K562 (cell line): Measurements from ENCODE around the gene MCM7. TPM values are rescaled to one million over a fixed set of nuclear protein-coding genes. Genes with fewer than 3 reads are reported as not detected.
A peak's percentile ranks its signal among the peaks of the same experiment; 100 is the strongest.

ENCODE experiments used
- BRD4 ChIP-seq: fragments of 200-600 bp; sonication (generic); IDR thresholded peaks from 2 replicates; pipeline ENCODE4 v1.6.1; 2017; ENCODE audit warnings: inconsistent platforms
- HDGF ChIP-seq: fragments of 450-650 bp; IDR thresholded peaks from 2 replicates; pipeline ENCODE4 v1.6.1; 2016
- NCOR1 ChIP-seq: fragments of 450-650 bp; IDR thresholded peaks from 2 replicates; pipeline ENCODE4 v1.6.1; 2016; ENCODE audit warnings: mild to moderate bottlenecking, moderate library complexity
- RBM39 ChIP-seq: fragments of 200-400 bp; formaldehyde crosslinking; optimal IDR thresholded peaks from 2 replicates; pipeline ENCODE3; 2018; ENCODE audit warnings: low read depth, low read length
- THAP12 ChIP-seq: fragments of 250-450 bp; sonication (Bioruptor Pico); IDR thresholded peaks from 2 replicates; pipeline ENCODE4 v1.9.0; 2021; ENCODE audit warnings: mild to moderate bottlenecking, inconsistent platforms
- ZBTB11 ChIP-seq, 3 experiments: fragments of 200-800 bp in 1 of 3; fragments of 250-450 bp in 1 of 3; fragments of 450-650 bp in 1 of 3; sonication (Bioruptor Pico) in 1 of 3; sonication (Bioruptor generic) in 1 of 3; formaldehyde crosslinking in 1 of 3; IDR thresholded peaks; 2 replicates each; pipeline versions ENCODE4 v1.6.1 to v1.8.0; 2016 to 2022; ENCODE audit warnings: mild to moderate bottlenecking in 2 of 3, missing genetic modification characterization in 2 of 3, missing compliant biosample characterization in 1 of 3, moderate library complexity in 1 of 3
- ZBTB40 ChIP-seq, 2 experiments: fragments of 450-650 bp in 1 of 2; sonication (generic) in 1 of 2; formaldehyde crosslinking in 1 of 2; IDR thresholded peaks; 2 replicates each; pipeline versions ENCODE4 v1.7.1 to v1.9.0; 2016 to 2022; ENCODE audit warnings: inconsistent platforms in 1 of 2, mild to moderate bottlenecking in 1 of 2, missing genetic modification reagents in 1 of 2
- ZBTB8A ChIP-seq: fragments of 450-650 bp; IDR thresholded peaks from 2 replicates; pipeline ENCODE4 v1.6.1; 2018; ENCODE audit warnings: mild to moderate bottlenecking, moderate library complexity; ENCODE audit not compliant: partially characterized antibody
- ZFP30 ChIP-seq: fragments of 250-450 bp; sonication (Bioruptor Pico); IDR thresholded peaks from 2 replicates; pipeline ENCODE4 v1.8.0; 2022; ENCODE audit warnings: moderate library complexity, mild to moderate bottlenecking, inconsistent platforms, borderline replicate concordance
- ZNF140 ChIP-seq: fragments of 250-450 bp; sonication (Bioruptor Pico); IDR thresholded peaks from 2 replicates; pipeline ENCODE4 v1.8.0; 2021; ENCODE audit warnings: moderate library complexity, mild to moderate bottlenecking, inconsistent platforms
- ZNF212 ChIP-seq: fragments of 450-650 bp; formaldehyde crosslinking; IDR thresholded peaks from 2 replicates; pipeline ENCODE4 v1.4.0; 2020; ENCODE audit warnings: mild to moderate bottlenecking
- ZNF217 ChIP-seq: sonication (generic); formaldehyde crosslinking; IDR thresholded peaks from 2 replicates; pipeline ENCODE4 v1.8.0; 2022; ENCODE audit warnings: mild to moderate bottlenecking, missing genetic modification reagents
- polyA plus RNA-seq, 8 experiments: library from polyadenylated mRNA; depleted of rRNA in 4 of 8; stranded (reverse) in 5 of 8; unstranded in 3 of 8; fragments of >200 nt; fragmentation: Nextera tagmentation in 2 of 8; fragmentation: Illumina TruSeq in 1 of 8; extraction: Ambion mirVana in 2 of 8; extraction: Trizol in 1 of 8; gene quantifications; 2 replicates each; pipeline versions ENCODE4 v1.2.1 to v1.2.3, GENCODE V29; 2011 to 2014; ENCODE audit warnings: inconsistent platforms in 1 of 8, missing spikeins in 1 of 8
- total RNA-seq, 7 experiments: library from RNA; depleted of rRNA in 6 of 7; stranded (reverse); fragments of >200 nt in 6 of 7; fragmentation: Illumina TruSeq in 2 of 7; extraction: Trizol in 2 of 7; gene quantifications; 2 replicates each; pipeline versions ENCODE4 v1.2.1 to v1.2.3, GENCODE V29; 2011 to 2021; ENCODE audit warnings: low replicate concordance in 1 of 7

Gene MCM7
- total and polyA plus RNA-seq, 9 of the 15 experiments (the other 6 are each of a cell fraction or from before 2014, with no cell fraction given): 329 to 856 (median 437) TPM

- TF ChIP-seq ZBTB40 (IDR thresholded peaks at IDR 0.05) (no peak), ZBTB40 (CRISPR knock-in tag; IDR thresholded peaks at IDR 0.05) (no peak), ZBTB11 (CRISPR knock-in tag; IDR thresholded peaks at IDR 0.05) (no peak), NCOR1 (no peak), HDGF (no peak), ZFP30 (no peak), ZNF140 (no peak), ZNF212 (no peak), BRD4 (no peak), ZNF217 (no peak), RBM39 (no peak), THAP12 (CRISPR knock-in tag) (0 out of 2 replicates have a peak, but pooled peaks have one; percentile 6), ZBTB8A (no peak)
These were observed 26.9 kb upstream of the MCM7 start (continued) for GRCh38 chr7:100127866-100128636.
